OCI-LY3 (cell line): Measurements from ENCODE around the gene COIL.

Experiments
- EZH2phosphoT487 ChIP-seq: fragments of 200-600 bp; shearing (Covaris generic); IDR thresholded peaks from 2 replicates; pipeline ENCODE4 v1.6.1; 2018; ENCODE audit warnings: antibody characterized with exemption, mixed run types, low read depth
- TF ChIP-seq, protein P1 (sequence below): fragments of 200-600, 300-600 bp; sonication (generic); IDR thresholded peaks from 2 replicates; pipeline ENCODE4 v1.5.1; 2014; ENCODE audit warnings: antibody characterized with exemption, low read length, low read depth

DNA sequence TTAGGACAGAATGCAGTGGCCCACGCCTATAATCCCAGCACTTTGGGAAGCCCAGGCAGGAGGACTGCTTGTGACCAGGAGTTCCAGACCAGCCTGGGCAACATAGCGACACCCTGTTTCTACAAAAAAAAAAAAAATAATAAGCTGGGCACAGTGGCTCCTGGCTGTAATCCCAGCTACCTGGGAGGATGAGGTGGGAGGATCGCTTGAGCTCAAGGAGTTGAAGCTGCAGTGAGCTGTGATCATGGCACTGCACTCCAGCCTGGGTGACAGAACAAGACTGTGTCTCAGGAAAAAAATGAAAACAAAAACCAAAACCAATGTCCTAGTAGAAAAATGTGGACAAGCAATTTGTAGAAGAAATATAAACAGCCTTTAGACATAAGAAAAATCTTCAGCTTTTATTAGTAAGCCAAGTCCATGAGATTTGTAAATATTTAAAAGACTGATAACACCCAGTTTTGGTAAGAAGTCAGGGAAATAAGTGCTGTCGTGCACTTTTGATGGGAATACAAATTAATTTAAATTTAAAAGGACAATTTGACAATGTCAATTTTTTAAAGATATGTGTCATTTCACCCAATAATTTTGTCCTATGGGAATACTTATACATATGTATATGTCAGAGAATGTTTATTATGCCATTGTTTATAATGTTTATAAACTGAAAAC, 28.2 kb upstream of the COIL start:
- TF ChIP-seq, protein P1, sequence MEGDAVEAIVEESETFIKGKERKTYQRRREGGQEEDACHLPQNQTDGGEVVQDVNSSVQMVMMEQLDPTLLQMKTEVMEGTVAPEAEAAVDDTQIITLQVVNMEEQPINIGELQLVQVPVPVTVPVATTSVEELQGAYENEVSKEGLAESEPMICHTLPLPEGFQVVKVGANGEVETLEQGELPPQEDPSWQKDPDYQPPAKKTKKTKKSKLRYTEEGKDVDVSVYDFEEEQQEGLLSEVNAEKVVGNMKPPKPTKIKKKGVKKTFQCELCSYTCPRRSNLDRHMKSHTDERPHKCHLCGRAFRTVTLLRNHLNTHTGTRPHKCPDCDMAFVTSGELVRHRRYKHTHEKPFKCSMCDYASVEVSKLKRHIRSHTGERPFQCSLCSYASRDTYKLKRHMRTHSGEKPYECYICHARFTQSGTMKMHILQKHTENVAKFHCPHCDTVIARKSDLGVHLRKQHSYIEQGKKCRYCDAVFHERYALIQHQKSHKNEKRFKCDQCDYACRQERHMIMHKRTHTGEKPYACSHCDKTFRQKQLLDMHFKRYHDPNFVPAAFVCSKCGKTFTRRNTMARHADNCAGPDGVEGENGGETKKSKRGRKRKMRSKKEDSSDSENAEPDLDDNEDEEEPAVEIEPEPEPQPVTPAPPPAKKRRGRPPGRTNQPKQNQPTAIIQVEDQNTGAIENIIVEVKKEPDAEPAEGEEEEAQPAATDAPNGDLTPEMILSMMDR = no peak
- no peak for TF ChIP-seq EZH2phosphoT487
